Measurements from ENCODE around the gene MMUT. TPM values are rescaled to one million over a fixed set of nuclear protein-coding genes. Genes with fewer than 3 reads are reported as not detected.

MMUT gene
- total and polyA plus RNA-seq, 10 of the 15 experiments (the other 5 are each of a cell fraction or from before 2014, with no cell fraction given): 6.6 to 21.5 (median 13.5) TPM

DNA sequence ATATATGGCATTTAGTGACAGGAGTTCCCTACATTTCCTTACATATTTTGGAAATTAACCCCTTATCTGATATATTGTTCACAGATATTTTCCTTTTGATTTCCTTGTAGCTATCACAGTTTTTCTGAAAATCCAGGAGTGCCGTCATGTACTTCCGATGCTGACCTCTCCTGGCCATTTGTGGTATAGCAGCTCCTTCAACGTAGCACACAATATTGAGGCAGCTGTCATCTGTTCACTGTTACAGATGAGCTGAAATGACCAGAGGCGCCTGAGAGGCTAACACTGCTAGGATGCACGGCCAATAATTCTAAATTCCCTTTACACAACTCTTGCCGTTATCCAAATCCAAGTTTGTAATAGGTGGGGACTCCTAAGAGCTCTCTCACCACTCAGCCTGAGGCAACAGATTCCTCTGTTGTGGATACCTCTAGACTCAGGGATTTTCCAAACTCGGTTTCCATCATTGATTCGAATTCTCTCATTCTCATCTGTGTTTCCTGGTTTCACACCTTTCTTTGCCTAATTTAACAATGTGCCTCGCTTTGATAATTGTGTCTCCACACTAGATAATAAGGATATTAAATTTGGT is 53.0 kb downstream of the MMUT start:
- TF ChIP-seq RAD21 (IDR thresholded peaks at IDR 0.05; ENCODE audit: insufficient read depth, low read depth, low read length): peak; percentile 59
- TF ChIP-seq, protein P1, sequence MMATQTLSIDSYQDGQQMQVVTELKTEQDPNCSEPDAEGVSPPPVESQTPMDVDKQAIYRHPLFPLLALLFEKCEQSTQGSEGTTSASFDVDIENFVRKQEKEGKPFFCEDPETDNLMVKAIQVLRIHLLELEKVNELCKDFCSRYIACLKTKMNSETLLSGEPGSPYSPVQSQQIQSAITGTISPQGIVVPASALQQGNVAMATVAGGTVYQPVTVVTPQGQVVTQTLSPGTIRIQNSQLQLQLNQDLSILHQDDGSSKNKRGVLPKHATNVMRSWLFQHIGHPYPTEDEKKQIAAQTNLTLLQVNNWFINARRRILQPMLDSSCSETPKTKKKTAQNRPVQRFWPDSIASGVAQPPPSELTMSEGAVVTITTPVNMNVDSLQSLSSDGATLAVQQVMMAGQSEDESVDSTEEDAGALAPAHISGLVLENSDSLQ (IDR thresholded peaks at IDR 0.05): no peak
- TF ChIP-seq, protein P2, sequence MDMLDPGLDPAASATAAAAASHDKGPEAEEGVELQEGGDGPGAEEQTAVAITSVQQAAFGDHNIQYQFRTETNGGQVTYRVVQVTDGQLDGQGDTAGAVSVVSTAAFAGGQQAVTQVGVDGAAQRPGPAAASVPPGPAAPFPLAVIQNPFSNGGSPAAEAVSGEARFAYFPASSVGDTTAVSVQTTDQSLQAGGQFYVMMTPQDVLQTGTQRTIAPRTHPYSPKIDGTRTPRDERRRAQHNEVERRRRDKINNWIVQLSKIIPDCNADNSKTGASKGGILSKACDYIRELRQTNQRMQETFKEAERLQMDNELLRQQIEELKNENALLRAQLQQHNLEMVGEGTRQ (IDR thresholded peaks at IDR 0.05; ENCODE audit: borderline replicate concordance, low read depth, low read length): no peak
- TF ChIP-seq, protein P3, sequence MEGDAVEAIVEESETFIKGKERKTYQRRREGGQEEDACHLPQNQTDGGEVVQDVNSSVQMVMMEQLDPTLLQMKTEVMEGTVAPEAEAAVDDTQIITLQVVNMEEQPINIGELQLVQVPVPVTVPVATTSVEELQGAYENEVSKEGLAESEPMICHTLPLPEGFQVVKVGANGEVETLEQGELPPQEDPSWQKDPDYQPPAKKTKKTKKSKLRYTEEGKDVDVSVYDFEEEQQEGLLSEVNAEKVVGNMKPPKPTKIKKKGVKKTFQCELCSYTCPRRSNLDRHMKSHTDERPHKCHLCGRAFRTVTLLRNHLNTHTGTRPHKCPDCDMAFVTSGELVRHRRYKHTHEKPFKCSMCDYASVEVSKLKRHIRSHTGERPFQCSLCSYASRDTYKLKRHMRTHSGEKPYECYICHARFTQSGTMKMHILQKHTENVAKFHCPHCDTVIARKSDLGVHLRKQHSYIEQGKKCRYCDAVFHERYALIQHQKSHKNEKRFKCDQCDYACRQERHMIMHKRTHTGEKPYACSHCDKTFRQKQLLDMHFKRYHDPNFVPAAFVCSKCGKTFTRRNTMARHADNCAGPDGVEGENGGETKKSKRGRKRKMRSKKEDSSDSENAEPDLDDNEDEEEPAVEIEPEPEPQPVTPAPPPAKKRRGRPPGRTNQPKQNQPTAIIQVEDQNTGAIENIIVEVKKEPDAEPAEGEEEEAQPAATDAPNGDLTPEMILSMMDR (IDR thresholded peaks at IDR 0.05 in 2 of 3, conservative IDR thresholded peaks at IDR 0.05 in 1 of 3; ENCODE audit: control insufficient read depth in 2 of 3, extremely low read depth in 1 of 3, insufficient read depth in 1 of 3, low read depth in 3 of 3, low read length in 3 of 3): peak; percentile 68 to 85 (median 81)
- no peak for TF ChIP-seq PAX5 (IDR thresholded peaks at IDR 0.05; ENCODE audit: borderline replicate concordance, low read depth, low read length)
- no peak for TF ChIP-seq CREB1 (IDR thresholded peaks at IDR 0.05; ENCODE audit: low read depth)
- TF ChIP-seq YBX1 (IDR thresholded peaks at IDR 0.05): no peak
- no peak for TF ChIP-seq TBL1XR1 (IDR thresholded peaks at IDR 0.05; ENCODE audit: low read depth, low read length)
- peak; percentile 55; the same call in 1 of the 2 replicates for TF ChIP-seq SMC3 (IDR thresholded peaks at IDR 0.05; ENCODE audit: borderline replicate concordance, low read length)
- DNase-seq (ENCODE audit: low read depth, low spot score): peak; percentile 8
- ChIA-PET RAD21 (ENCODE audit: unreplicated experiment) (interaction anchor here (0.7 to 2.3 kb wide), 5 partner anchors 45 to 1622 kb away, joined by 3 to 24 read pairs (median 5); no protein-coding TSS in a partner anchor), SMC1A (ENCODE audit: uncharacterized antibody, unreplicated experiment) (interaction anchor here (0.6 to 1.7 kb wide), 10 partner anchors 10 to 1779 kb away, joined by 3 to 16 read pairs (median 3); no protein-coding TSS in a partner anchor), CTCF (interaction anchor here (0.7 to 2.8 kb wide), 24 partner anchors 8 to 1779 kb away, joined by 3 to 57 read pairs (median 4); no protein-coding TSS in a partner anchor), POLR2A (interaction anchor here (0.7 kb wide), 1 partner anchor 1677 kb away, joined by 6 read pairs; no protein-coding TSS in a partner anchor)
- H3K4me1 ChIP-seq (ENCODE audit: control insufficient read depth, insufficient read depth, low read length): no peaks in the 10 kb centered on the region
- intact Hi-C loops (cut with micrococcal nuclease; ENCODE audit: unreplicated experiment) (loop anchor here (1.0 kb wide), 1 partner anchor 1622 kb away; no protein-coding TSS in a partner anchor), in situ Hi-C loops (cut with MboI) (loop anchor here (5.0 kb wide), 1 partner anchor 1628 kb away; the partner anchor contains the start of gene OPN5)
- ATAC-seq: peak; percentile 91
- 7% methylated on average over 9 of the region's 9 CpGs for WGBS (ENCODE audit: insufficient coverage, insufficient replicate concordance, low lambda C conversion rate, missing lambda C conversion rate)
- H3K4me3 ChIP-seq: no peak overlapping the region
- FAIRE-seq: peak; percentile 97
- H3K79me2 ChIP-seq (ENCODE audit: control insufficient read depth, insufficient read depth, low read length): no peaks in the 10 kb centered on the region
- H3K9me3 ChIP-seq (replicated peaks; ENCODE audit: control insufficient read depth, insufficient read depth, low read length): no peaks in the 10 kb centered on the region
- H4K20me1 ChIP-seq (ENCODE audit: control insufficient read depth, insufficient read depth): no peaks in the 10 kb centered on the region
- H3K27ac ChIP-seq (ENCODE audit: control insufficient read depth, insufficient read depth): no peak overlapping the region
- no peak overlapping the region for H3K9ac ChIP-seq (ENCODE audit: control insufficient read depth, insufficient read depth, low read length)
- no peaks in the 10 kb centered on the region for H3K36me3 ChIP-seq (ENCODE audit: control insufficient read depth in 2 of 2, insufficient read depth in 2 of 2, low read length in 1 of 2)
- BruUV-seq (replicated peaks): no TSS peak
- no peak overlapping the region for H2AFZ ChIP-seq (ENCODE audit: control insufficient read depth, low read depth, low read length)
- no peak overlapping the region for H3K4me2 ChIP-seq (ENCODE audit: control insufficient read depth, insufficient read depth)
- no peaks in the 10 kb centered on the region for H3K27me3 ChIP-seq (replicated peaks in 1 of 2; ENCODE audit: control insufficient read depth in 2 of 2, insufficient read depth in 2 of 2, low read length in 1 of 2)

All from GM12878 (cell line).